Right kidney (tissue), 1 donor: ENCODE data around the gene LHPP.

Source experiments
- DNase-seq: peaks from one replicate; pipeline ENCODE4 v3.0.0-alpha.2; 2016

LHPP gene

GRCh38 chr10:124496150-124496549 is 34.5 kb downstream of the LHPP start:
- no peak for DNase-seq

DNA sequence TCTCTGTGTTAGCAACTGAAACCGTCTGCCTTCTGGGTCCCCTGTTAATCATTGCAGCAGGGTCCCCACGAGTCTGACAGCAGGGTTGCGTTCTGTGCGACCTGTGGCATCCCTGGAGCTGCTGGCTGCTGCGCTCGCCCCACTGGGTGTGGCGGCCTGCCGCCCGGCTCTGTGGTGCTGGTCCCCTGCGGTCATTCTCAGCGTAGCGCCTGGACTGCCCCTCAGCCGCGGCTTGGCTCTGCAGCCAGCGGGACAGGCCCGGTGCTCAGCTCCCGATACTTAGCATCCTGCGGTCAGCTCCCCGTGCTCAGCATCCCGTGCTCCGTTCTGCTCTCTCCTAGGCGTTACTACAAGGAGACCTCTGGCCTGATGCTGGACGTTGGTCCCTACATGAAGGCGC is 35.0 kb downstream of the LHPP start:
- no peak for DNase-seq

GRCh38 chr10:124497196-124497881 is 35.7 kb downstream of the LHPP start:
- peak; percentile 47 for DNase-seq

- peak; percentile 39 for DNase-seq
Measured at GRCh38 chr10:124498056-124498455, 36.4 kb downstream of the LHPP start.

GRCh38 chr10:124500757-124501156 is 39.1 kb downstream of the LHPP start:
- no peak for DNase-seq

DNA sequence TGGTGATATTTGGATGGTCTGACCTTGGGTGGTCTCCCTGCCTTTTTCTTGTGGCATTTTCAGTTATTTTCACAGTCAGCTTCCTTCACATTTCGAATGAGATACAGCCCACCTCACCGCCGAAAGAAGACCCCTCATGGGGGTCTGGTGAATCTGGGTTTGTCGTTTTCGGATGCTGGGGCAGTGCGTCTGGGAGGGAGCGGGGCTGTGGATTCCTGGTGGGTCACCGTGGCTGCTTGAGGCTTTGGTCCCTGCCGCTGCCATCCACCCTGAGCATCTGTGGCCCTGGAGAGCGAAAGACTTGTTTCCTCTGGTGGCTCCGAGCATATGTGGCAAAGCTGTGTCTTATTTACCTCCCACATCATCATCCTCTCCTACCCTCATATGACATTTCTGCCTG is 43.1 kb downstream of the LHPP start:
- no peak for DNase-seq

DNA sequence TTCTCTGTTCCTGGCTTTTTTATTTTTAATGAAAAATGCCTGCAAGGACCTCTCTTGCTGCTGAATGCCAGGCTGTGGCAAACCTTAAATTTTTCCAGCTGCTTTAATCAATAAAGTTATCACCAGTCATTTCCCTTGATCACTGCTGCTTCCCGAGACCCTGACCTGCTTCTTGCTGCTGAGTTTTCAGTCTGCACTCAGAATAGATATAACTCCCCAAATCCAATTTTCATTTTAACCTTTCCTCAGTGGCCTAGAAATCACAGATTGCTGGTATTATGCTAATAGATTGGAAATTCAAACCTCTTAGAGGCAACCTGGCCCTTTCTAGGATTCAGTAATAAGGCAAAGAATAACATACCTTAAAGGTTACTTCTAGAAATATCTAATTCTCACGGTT is 43.7 kb downstream of the LHPP start:
- no peak for DNase-seq

DNA sequence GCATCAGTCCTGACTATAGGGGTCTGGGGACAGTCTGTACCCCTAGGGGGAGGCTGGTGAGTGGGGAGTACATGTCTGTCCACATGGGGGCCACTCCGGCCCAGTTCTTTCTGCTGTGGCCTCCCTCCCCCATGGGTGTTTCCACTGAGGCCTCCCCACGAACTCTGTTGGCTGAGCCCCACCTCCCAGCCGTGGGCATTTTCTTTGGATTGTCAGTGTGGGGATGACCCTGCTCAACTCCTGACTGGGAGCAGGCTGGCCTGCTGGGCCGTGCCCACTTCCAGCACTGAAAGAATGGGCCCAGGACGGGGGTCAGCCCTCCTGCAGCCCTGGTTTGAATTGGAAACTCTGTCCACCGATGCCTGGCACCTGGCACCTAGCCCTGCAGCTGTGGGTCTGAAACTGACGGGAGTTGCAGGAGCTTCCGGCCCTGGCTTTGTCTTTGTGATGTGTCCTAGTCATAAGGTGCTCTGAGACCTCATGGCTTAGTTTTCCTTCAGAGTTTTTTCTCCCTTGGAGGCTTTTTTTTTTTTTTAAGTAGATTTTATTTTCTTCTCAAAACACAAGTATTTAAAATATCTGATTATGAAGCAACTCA is 46.5 kb downstream of the LHPP start:
- DNase-seq: no peak

DNA sequence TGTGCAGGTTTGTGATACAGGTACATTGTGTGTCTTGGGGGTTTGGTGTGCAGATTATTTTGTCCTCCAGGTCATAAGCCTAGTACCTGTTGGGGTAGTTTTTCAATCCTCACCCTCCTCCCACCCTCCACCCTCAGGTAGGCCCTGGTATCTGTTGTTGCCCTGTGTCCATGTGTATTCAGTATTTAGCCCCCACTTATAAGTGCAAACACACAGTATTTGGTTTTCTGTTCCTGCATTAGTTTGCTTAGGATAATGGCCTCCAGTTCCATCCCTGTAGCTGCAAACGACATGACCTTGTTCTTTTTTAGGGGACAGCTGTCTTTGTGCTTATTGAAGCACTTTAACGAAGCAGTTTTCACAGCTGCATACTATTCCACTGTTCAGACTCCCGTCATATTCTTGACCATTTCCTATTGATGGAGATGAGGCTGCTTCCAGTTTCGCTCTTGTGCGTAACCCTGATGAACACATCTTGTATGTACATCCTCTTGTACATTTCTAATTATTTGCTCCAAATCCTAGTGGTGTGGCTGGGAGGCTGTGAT is 47.4 kb downstream of the LHPP start:
- no peak for DNase-seq

DNA sequence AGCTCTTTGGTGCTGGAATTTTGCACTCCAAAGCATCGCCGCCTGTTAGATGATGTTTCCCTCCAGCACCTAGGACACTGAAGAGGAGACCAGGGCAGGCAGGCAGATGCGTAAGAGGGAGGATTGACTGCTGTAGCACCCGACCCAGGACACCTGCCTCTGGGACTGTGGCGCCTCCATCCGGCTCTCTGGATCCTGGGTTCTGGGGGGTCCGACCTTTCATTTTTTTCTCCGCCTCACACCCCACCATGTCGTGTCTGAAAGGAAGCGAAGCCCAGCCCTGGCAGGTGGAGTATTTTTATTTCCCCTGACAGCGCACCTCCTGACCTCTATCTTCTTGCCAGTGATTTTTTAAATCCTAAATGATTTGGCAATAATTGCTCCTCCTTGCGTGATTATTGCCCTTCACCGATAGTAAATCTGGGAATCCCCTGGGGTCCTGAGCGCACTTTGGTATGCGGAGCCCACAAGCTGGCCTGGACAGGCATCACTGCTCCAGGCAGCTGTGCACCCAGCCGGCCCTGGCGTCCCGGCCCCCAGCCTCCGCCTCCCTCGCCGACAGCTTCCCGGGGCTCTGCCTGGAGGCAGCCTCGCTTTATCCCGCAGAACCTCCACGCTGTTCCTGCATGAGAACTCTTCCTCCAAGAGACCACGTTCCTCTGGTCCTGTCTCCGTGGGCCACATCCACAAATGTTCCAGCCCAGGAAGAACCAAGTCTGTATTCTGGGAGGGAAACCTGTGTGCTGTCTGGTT is 48.4 kb downstream of the LHPP start:
- DNase-seq: no peak

- DNase-seq: no peak
Measured at GRCh38 chr10:124510759-124511158, 49.1 kb downstream of the LHPP start.

GRCh38 chr10:124511205-124512039 is 49.8 kb downstream of the LHPP start:
- no peak for DNase-seq

DNA sequence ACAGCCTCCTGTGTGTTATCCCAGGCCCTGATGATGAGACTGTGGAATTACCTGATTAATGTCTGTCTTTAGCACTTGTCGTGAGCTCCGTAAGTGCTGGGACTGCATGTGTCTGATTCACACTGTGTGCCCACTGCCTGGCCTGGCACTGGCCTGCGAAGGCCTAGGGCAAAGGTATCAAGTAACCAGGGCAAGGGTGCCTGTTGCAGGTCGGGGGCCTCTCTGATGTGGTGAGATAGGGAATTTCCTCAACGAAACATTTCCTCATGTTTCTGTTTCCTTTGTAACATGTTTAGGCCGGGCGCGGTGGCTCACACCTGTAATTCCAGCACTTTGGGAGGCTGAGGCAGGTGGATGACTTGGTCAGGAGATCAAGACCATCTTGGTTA is 50.4 kb downstream of the LHPP start:
- no peak for DNase-seq

- DNase-seq: no peak
Measured at GRCh38 chr10:124512600-124512999, 51.0 kb downstream of the LHPP start.

GRCh38 chr10:124515244-124515970 is 53.8 kb downstream of the LHPP start:
- DNase-seq: no peak

DNA sequence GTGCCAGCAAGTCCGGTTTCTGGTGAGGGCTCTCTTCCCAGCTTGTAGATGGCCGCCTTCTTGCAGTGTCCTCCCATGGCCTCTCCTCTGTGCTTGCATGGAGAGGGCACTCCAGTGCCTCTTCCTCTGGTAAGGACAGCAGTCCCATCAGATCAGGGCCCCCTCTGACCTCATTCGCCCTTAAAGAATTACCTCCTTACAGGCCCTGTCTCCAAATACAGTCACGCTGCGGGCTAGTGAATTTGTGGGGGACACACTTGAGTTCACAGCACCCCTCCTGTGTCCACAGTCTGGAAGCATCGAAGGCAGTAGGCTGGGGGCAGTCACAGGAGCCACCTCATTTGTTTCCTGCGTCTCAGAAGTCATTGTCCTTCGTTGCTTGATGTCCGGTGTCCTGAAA is 54.6 kb downstream of the LHPP start:
- DNase-seq: no peak

- DNase-seq: no peak
Measured at GRCh38 chr10:124516746-124517397, 55.2 kb downstream of the LHPP start.

GRCh38 chr10:124517461-124517860 is 55.8 kb downstream of the LHPP start:
- no peak for DNase-seq

DNA sequence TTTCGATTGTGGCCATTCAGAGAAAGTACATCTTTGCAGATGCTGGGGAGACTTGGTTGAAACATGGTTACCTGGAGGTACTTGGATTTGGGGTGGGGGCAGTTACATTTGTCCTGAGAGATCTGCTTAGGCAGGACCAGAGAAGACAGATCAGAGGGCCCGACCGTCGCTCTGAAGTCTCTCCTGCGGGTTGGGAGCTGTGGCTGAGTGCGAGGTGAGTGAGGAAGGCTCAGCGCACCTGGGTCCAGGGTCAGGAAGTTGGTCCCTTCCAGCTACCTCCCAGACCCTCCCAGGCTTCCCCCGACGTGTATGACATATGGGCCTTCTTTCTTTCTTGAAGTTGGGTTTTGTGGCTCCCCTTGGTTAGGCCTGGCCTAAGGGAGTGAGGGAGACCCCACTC is 56.3 kb downstream of the LHPP start:
- DNase-seq: no peak

DNA sequence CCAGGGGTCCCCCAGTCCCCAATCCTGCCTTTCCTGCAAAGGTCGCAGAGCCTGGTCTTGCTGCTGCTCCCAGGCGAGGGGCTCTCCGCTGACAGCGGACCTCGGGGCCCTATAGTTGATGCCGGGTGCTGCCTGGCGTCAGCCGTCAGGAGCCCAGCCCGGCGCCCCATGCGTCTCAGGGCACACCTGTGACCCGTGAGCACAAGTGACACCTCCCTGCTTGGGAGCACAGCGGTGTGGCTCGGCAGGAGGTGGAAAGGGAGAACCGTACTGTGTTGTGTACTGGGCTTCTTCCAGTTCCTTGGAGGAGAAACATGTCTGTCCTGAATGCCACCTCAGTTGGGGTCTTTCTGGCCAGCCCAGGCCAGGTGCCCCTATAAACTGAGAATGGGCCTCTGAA is 56.7 kb downstream of the LHPP start:
- no peak for DNase-seq
